ENCODE measurements around the gene NUDT16L1. TPM values are rescaled to one million over a fixed set of nuclear protein-coding genes. Genes with fewer than 3 reads are reported as not detected.
A peak's percentile ranks its signal among the peaks of the same experiment; 100 is the strongest.

NUDT16L1 gene
- total and polyA plus RNA-seq, 2 of the 4 experiments (the other 2 are of a cell fraction), result 22.9 to 44.3 TPM

GRCh38 chr16:4684763-4685162 lies 8.6 kb upstream of the NUDT16L1 start:
- no peaks in the 10 kb centered on the region for H3K9me3 ChIP-seq (ENCODE audit: control insufficient read depth, insufficient read depth, low read length)
- H3K9ac ChIP-seq (ENCODE audit: low read depth, low read length), result no peak overlapping the region
- TF ChIP-seq, protein P1, sequence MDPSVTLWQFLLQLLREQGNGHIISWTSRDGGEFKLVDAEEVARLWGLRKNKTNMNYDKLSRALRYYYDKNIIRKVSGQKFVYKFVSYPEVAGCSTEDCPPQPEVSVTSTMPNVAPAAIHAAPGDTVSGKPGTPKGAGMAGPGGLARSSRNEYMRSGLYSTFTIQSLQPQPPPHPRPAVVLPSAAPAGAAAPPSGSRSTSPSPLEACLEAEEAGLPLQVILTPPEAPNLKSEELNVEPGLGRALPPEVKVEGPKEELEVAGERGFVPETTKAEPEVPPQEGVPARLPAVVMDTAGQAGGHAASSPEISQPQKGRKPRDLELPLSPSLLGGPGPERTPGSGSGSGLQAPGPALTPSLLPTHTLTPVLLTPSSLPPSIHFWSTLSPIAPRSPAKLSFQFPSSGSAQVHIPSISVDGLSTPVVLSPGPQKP (IDR thresholded peaks at IDR 0.05; ENCODE audit: borderline replicate concordance, low read depth, low read length), result no peak
- TF ChIP-seq MXI1 (IDR thresholded peaks at IDR 0.05; ENCODE audit: borderline replicate concordance, low read depth, low read length) (no peak), CEBPB (IDR thresholded peaks at IDR 0.05; ENCODE audit: low read depth, low read length) (0 out of 2 replicates have a peak, but pooled peaks have one; percentile 18)
- DNase-seq, result no peak
- H3K79me1 ChIP-seq (ENCODE audit: low read depth in 1 of 2, low read length in 2 of 2), result peaks cover 0 to 4% of the 10 kb centered on the region in 2 experiments; a peak in 1 of 4 replicates
- no peak overlapping the region for H2AFZ ChIP-seq (replicated peaks; ENCODE audit: low read length, poor library complexity)
- no peak overlapping the region for H3K27ac ChIP-seq (ENCODE audit: insufficient read depth, low read length)
- H3K4me1 ChIP-seq (ENCODE audit: control insufficient read depth, insufficient read depth, low read length), result no peaks in the 10 kb centered on the region; the same call in 1 of the 2 replicates
- POLR2A ChIA-PET (ENCODE audit: unreplicated experiment), result no interaction called here
- no peak overlapping the region for H3K18ac ChIP-seq (ENCODE audit: low read depth, low read length)
- no peaks in the 10 kb centered on the region; the same call in 1 of the 2 replicates for H4K20me1 ChIP-seq (ENCODE audit: insufficient read depth, low read length)
- H3K4ac ChIP-seq (ENCODE audit: low read depth, low read length), result no peak overlapping the region
- H3K14ac ChIP-seq (replicated peaks; ENCODE audit: low read depth, low read length), result no peak overlapping the region
- H3K27me3 ChIP-seq (ENCODE audit: control insufficient read depth, insufficient read depth, low read length), result no peaks in the 10 kb centered on the region
- H3K23ac ChIP-seq (ENCODE audit: low read depth, low read length), result no peak overlapping the region
- peaks cover 66% of the 10 kb centered on the region for H3K36me3 ChIP-seq (ENCODE audit: control insufficient read depth, insufficient read depth, low read length)
- BruUV-seq (replicated peaks), result no TSS peak
- no peak overlapping the region for H4K91ac ChIP-seq (ENCODE audit: insufficient read depth, low read depth, low read length)
- no peak overlapping the region for H2BK5ac ChIP-seq (ENCODE audit: low read depth, low read length, poor library complexity, severe bottlenecking)
- H4K5ac ChIP-seq (ENCODE audit: low read depth, low read length), result no peak overlapping the region
- H2BK120ac ChIP-seq (ENCODE audit: low read depth, low read length), result no peak overlapping the region
- H3K9me1 ChIP-seq (ENCODE audit: insufficient read depth, low read length), result no peaks in the 10 kb centered on the region
- no peak overlapping the region for H3K4me3 ChIP-seq (ENCODE audit: insufficient read depth, low read depth, low read length)
- no peak for ATAC-seq (ENCODE audit: low read depth)
- WGBS, 2 experiments (ENCODE audit: extremely low coverage in 2 of 2, insufficient read length in 1 of 2), result 81% methylated on average over 9 of the region's 13 CpGs; no CpG with 5 or more reads in 1 of the 2 experiments
- H2BK20ac ChIP-seq (ENCODE audit: low read depth, low read length), result no peak overlapping the region
- no peak overlapping the region for H3K4me2 ChIP-seq (ENCODE audit: low read depth, low read length)
- intact Hi-C loops (cut with micrococcal nuclease) (no loop called here), dilution Hi-C loops (cut with HindIII; ENCODE audit: low sequenced_read_pairs, unreplicated experiment) (no loop called here), in situ Hi-C loops (cut with MboI; ENCODE audit: low sequenced_read_pairs) (no loop called here)
- H2BK15ac ChIP-seq (ENCODE audit: low read depth, low read length), result no peak overlapping the region
- no peak overlapping the region for H2AK9ac ChIP-seq (replicated peaks; ENCODE audit: low read depth, low read length, poor library complexity)
- no peak overlapping the region for H4K8ac ChIP-seq (ENCODE audit: low read depth in 2 of 2, low read length in 2 of 2)
- CTCF ChIA-PET, result no interaction called here
- H3K56ac ChIP-seq (ENCODE audit: extremely low read depth, insufficient read depth, low read length), result no peak overlapping the region
- no peak overlapping the region for H2AK5ac ChIP-seq (ENCODE audit: low read depth, low read length)
